GM18907 (cell line): ENCODE measurements around the gene GFOD2.

Experiments
- ATAC-seq: cut with Tn5 transposase; IDR thresholded peaks from one replicate; pipeline ENCODE4 v1.9.1; 2021; ENCODE audit warnings: mild to moderate bottlenecking, moderate library complexity; ENCODE audit not compliant: unreplicated experiment

The GFOD2 gene

GRCh38 chr16:67647681-67648080 lies 71.4 kb downstream of the GFOD2 start:
- ATAC-seq: no peak

GRCh38 chr16:67647111-67647651 lies 71.9 kb downstream of the GFOD2 start:
- no peak for ATAC-seq

GRCh38 chr16:67645397-67646121 lies 73.6 kb downstream of the GFOD2 start:
- ATAC-seq: peak; percentile 12

- no peak for ATAC-seq
These were observed 75.1 kb downstream of the GFOD2 start for GRCh38 chr16:67644038-67644437.

GRCh38 chr16:67641779-67642708 lies 77.1 kb downstream of the GFOD2 start:
- no peak for ATAC-seq

DNA sequence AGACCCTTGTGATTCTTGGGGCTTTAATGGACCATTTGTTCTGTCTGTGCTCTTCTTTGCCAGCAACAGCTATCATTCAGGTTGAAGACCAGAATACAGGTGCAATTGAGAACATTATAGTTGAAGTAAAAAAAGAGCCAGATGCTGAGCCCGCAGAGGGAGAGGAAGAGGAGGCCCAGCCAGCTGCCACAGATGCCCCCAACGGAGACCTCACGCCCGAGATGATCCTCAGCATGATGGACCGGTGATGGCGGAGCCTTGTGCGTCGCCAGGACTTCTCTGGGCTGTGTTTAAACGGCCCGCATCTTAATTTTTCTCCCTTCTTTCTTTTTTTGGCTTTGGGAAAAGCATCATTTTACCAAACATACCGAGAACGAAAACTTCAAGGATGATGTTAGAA lies 81.5 kb downstream of the GFOD2 start:
- ATAC-seq: no peak

DNA sequence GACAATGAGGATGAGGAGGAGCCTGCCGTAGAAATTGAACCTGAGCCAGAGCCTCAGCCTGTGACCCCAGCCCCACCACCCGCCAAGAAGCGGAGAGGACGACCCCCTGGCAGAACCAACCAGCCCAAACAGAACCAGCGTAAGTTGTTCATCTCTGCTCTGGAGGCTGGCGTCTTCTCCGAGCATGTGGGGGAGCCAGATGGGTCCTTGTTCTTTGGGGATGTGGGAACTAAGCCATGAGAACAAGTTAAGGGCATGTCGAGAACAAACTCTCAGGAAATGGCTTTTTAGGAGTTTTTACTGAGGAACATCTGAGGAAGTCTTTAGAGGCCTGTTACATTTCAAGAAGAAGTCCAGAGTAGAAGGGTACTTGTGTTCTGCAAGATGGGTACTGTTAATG lies 82.4 kb downstream of the GFOD2 start:
- no peak for ATAC-seq

GRCh38 chr16:67632415-67633172 lies 86.5 kb downstream of the GFOD2 start:
- no peak for ATAC-seq

- no peak for ATAC-seq
These were observed 90.9 kb downstream of the GFOD2 start for GRCh38 chr16:67628216-67628615.
